ENCODE data around the gene ARHGAP24. TPM values are rescaled to one million over a fixed set of nuclear protein-coding genes. Genes with fewer than 3 reads are reported as not detected.

The ARHGAP24 gene
- total RNA-seq = 10 to 100 TPM; 16.5 to 34.7 (median 18.9) TPM
- 10 to 100 TPM; 10.5 to 11.5 TPM for polyA plus RNA-seq

DNA sequence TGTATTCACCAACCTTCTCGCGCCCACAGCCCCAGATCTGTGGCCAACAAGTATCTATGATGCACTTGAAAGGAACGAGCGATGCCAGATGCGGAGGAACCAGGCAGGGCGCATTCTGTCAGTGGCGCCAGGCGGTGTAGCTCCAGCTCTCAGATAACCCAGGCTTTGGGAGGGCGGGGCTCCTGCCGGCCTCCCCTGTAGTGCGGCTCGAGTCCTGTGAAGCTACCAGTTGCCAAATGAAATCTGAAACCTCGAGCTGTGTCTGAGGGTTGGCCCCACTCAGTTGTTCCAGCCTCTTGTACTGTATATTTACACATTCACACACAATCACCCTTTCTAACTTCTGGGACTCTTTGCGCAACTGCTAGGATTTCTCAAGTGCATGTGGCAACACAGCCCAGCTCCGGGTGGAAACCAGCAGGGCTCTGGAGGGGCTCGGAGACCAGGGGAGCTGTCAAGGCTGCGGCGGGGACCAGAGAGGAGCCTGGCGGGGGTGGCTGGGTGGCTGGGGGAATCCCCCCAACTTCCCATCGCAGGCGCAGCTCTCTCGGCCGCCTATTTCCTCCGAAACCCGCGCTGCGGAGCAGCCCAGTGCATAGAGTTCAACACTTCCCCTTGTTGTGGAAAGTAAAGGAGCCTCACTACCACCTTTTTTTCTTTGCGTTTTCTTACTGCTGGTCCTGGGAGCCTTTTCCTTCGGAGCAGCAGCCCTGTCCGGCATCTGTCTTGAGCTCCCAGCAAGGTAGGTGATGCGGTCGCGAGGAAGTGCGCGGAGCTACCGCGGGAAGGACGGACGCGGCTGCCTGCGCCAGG, at the start of gene ARHGAP24:
Gene ARHGAP24 (plus strand): TSS at position 333 of the 813 bp plus-strand sequence.
- Histone ChIP-seq H3K4me1 (peaks cover 0 to 18% (median 0%) of the 10 kb centered on the region in 3 donors), H3K4me3 (peak within 1 kb of the TSS; percentile 47 to 68 (median 58)), H3K27me3 (no peaks in the 10 kb centered on the region), H3K9me3 (no peaks in the 10 kb centered on the region), H3K27ac (peak within 1 kb of the TSS; percentile 76 to 98 (median 86)), H3K36me3 (no peaks in the 10 kb centered on the region)
- DNase-seq = peak; percentile 85 to 94 (median 92)
- ATAC-seq = peak; percentile 92 to 96 (median 96)
- 1 to 2% methylated on average over 41 of the region's 41 CpGs for WGBS, 2 donors
- intact Hi-C loops (cut with DNase I) = no loop called here
- FAIRE-seq = no peak
- TF ChIP-seq, protein P1, sequence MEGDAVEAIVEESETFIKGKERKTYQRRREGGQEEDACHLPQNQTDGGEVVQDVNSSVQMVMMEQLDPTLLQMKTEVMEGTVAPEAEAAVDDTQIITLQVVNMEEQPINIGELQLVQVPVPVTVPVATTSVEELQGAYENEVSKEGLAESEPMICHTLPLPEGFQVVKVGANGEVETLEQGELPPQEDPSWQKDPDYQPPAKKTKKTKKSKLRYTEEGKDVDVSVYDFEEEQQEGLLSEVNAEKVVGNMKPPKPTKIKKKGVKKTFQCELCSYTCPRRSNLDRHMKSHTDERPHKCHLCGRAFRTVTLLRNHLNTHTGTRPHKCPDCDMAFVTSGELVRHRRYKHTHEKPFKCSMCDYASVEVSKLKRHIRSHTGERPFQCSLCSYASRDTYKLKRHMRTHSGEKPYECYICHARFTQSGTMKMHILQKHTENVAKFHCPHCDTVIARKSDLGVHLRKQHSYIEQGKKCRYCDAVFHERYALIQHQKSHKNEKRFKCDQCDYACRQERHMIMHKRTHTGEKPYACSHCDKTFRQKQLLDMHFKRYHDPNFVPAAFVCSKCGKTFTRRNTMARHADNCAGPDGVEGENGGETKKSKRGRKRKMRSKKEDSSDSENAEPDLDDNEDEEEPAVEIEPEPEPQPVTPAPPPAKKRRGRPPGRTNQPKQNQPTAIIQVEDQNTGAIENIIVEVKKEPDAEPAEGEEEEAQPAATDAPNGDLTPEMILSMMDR (IDR thresholded peaks at IDR 0.05) = no peak

DNA sequence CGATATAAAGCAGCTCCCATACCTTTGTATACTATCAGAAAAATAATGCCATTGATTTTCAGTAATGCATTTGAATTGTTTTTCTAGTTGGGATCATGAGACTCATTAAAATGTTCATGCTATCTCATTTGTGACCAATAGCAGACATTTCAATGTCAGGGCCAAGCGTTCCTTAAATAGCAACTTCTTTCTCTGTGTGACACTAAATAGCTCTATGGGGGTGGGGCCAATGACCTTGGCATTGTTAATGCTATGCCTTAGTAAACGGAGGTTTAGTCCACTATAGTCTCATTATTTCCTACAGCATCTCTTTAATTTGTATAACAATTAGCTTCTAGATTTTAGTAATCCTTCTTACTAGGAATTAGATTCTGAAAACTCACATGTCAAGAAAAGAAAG, 48.6 kb upstream of the ARHGAP24 start:
- H3K9me3 ChIP-seq = no peaks in the 10 kb centered on the region
- no peaks in the 10 kb centered on the region for H3K27me3 ChIP-seq
- DNase-seq (no peak), ATAC-seq (no peak), FAIRE-seq (no peak)
- H3K4me3 ChIP-seq = no peak overlapping the region
- TF ChIP-seq, protein P1 (IDR thresholded peaks at IDR 0.05) = no peak
- no peaks in the 10 kb centered on the region for H3K36me3 ChIP-seq
- intact Hi-C loops (cut with DNase I) = no loop called here
- H3K27ac ChIP-seq = no peak overlapping the region
- H3K4me1 ChIP-seq = no peaks in the 10 kb centered on the region
- 53 to 57% methylated on average over 3 of the region's 3 CpGs for WGBS, 2 donors

DNA sequence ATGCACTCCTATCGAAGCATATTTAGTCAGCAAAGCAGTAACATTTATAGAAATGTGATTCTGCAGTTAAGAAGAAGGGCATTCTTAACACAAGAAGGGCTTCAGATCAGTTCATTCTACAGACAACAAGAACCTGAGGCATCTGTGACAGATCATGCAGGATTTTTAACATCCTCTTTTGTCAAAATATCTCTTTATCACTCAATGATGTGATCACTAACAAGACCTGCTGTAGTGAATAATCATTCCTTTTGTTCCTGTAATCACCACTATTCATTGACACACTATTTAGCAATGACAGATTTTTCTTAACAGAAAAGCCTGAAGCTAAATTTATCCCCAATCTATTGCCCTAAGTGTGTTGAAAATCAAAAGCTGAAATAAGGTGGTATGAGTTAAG, 47.8 kb upstream of the ARHGAP24 start:
- DNase-seq (no peak), ATAC-seq (no peak), FAIRE-seq (no peak)
- H3K4me3 ChIP-seq = no peak overlapping the region
- no peak overlapping the region for H3K27ac ChIP-seq
- H3K9me3 ChIP-seq = no peaks in the 10 kb centered on the region
- H3K36me3 ChIP-seq = no peaks in the 10 kb centered on the region
- TF ChIP-seq, protein P1 (IDR thresholded peaks at IDR 0.05) = no peak
- intact Hi-C loops (cut with DNase I) = no loop called here
- WGBS, 2 donors = 89 to 91% methylated on average over 1 of the region's 1 CpG
- no peaks in the 10 kb centered on the region for H3K27me3 ChIP-seq
- no peaks in the 10 kb centered on the region for H3K4me1 ChIP-seq

DNA sequence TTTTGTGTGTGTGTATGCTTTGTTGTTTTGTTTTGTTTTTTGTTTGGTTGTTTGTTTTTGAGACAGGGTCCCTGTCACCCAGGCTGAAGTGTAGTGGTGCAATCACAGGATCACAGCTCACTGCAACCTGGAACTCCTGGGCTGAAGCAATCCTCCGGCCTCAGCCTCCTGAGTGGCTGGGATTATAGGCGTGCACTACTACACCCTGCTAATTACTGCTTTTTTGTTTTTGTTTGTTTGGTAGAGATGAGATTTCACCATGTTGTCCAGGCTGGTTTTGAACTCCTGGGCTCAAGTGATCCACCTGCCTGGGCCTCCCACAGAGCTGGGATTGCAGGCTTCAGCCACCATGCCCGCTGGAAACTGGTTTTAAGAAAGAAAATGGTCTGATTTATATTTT, 44.7 kb upstream of the ARHGAP24 start:
- ATAC-seq = no peak
- H3K36me3 ChIP-seq = no peaks in the 10 kb centered on the region
- no peaks in the 10 kb centered on the region for H3K4me1 ChIP-seq
- no peak for DNase-seq
- TF ChIP-seq, protein P1 (IDR thresholded peaks at IDR 0.05) = no peak
- intact Hi-C loops (cut with DNase I) = no loop called here
- no peak overlapping the region for H3K4me3 ChIP-seq
- no peak overlapping the region for H3K27ac ChIP-seq
- H3K27me3 ChIP-seq = no peaks in the 10 kb centered on the region
- FAIRE-seq = no peak
- H3K9me3 ChIP-seq = no peaks in the 10 kb centered on the region
- WGBS, 2 donors = 96 to 97% methylated on average over 3 of the region's 3 CpGs

DNA sequence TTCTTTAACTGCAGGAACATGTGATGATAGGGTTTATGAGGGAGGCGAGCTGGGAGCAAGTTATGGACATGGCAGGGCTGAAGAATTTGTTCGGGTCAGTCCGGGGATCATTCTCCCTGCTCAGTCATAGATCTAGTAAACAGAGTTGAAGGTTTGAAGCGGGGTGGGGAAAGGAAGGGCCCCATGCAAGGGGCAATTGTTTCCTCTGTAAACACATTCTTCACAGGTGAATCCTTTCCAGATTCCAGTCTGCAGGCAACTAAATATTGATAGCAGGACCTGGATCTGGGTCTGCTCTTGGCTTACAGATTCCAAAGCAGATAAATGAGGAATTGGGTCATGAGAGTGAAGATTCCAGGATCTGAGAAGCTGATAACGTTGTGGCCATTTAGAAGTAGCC, 44.3 kb upstream of the ARHGAP24 start:
- H3K4me3 ChIP-seq = no peak overlapping the region
- ATAC-seq (no peak), FAIRE-seq (no peak), DNase-seq (no peak)
- TF ChIP-seq, protein P1 (IDR thresholded peaks at IDR 0.05) = no peak
- H3K4me1 ChIP-seq = no peaks in the 10 kb centered on the region
- WGBS, 2 donors = 71 to 80% methylated on average over 5 of the region's 5 CpGs
- no peaks in the 10 kb centered on the region for H3K36me3 ChIP-seq
- intact Hi-C loops (cut with DNase I) = no loop called here
- H3K9me3 ChIP-seq = no peaks in the 10 kb centered on the region
- H3K27ac ChIP-seq = no peak overlapping the region
- no peaks in the 10 kb centered on the region for H3K27me3 ChIP-seq
